ENCODE results near the gene RND1. TPM values are rescaled to one million over a fixed set of nuclear protein-coding genes. Genes with fewer than 3 reads are reported as not detected.
"Not testable (repeated sequence)": the region's sequence is repeated elsewhere in the genome, so short reads cannot be mapped to it uniquely, and the experiment has no call there.

RND1 gene
- total and polyA plus RNA-seq, 7 donors = 0.36 to 16.2 (median 5.2) TPM; not detected in 2

DNA sequence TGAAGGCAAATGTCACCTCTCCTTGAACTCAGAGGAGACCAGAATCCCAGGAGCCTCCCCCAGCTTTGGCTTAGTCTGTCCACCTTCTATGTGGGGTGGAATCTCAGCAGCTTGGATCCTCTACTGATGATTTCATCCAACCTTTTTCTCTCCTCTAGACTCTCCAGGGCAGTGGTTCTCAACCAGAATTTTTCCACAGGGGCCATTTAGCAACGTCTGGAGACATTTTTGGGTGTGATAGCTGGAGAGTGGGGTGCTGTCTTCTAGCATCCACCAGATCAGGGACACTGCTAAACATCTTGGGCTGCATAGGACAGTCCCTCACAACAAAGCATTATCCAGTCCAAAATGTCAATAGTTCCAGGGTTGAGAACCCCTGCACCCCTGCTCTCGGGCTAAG is 9.3 kb downstream of the RND1 start:
- intact Hi-C loops (cut with DNase I) = no loop called here
- Histone ChIP-seq H3K4me1 (peaks cover 0 to 15% (median 6%) of the 10 kb centered on the region in 4 donors), H3K27ac (no peak overlapping the region), H3K27me3 (no peaks in the 10 kb centered on the region), H3K9me3 (no peaks in the 10 kb centered on the region), H3K36me3 (no peaks in the 10 kb centered on the region), H3K4me3 (no peak overlapping the region)
- DNase-seq = no peak
- TF ChIP-seq POLR2A (IDR thresholded peaks at IDR 0.05) (no peak), POLR2AphosphoS5 (IDR thresholded peaks at IDR 0.05) (no peak), EP300 (IDR thresholded peaks at IDR 0.05) (no peak)
- TF ChIP-seq, protein P1, sequence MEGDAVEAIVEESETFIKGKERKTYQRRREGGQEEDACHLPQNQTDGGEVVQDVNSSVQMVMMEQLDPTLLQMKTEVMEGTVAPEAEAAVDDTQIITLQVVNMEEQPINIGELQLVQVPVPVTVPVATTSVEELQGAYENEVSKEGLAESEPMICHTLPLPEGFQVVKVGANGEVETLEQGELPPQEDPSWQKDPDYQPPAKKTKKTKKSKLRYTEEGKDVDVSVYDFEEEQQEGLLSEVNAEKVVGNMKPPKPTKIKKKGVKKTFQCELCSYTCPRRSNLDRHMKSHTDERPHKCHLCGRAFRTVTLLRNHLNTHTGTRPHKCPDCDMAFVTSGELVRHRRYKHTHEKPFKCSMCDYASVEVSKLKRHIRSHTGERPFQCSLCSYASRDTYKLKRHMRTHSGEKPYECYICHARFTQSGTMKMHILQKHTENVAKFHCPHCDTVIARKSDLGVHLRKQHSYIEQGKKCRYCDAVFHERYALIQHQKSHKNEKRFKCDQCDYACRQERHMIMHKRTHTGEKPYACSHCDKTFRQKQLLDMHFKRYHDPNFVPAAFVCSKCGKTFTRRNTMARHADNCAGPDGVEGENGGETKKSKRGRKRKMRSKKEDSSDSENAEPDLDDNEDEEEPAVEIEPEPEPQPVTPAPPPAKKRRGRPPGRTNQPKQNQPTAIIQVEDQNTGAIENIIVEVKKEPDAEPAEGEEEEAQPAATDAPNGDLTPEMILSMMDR (IDR thresholded peaks at IDR 0.05) = no peak
- 73 to 77% methylated on average over 2 of the region's 2 CpGs for WGBS, 2 donors

DNA sequence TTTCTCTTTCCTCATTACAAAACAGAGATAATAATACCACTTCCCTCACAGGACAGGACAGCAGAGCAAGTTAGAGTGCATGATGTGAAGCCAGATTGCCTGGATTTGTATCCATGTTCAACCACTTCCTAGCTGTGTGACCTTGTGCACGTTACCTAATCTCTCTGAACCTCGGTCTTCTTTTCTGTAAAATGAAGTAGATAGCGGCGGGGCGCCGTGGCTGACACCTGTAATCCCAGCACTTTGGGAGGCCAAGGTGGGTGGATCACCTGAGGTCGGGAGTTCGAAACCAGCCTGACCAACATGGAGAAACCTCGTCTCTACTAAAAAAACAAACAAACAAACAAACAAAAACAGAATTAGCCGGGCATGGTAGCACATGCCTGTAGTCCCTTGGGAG is 10.7 kb downstream of the RND1 start:
- DNase-seq; H3K27ac ChIP-seq; H3K27me3 ChIP-seq; H3K36me3 ChIP-seq; intact Hi-C loops (cut with DNase I); H3K4me3 ChIP-seq; H3K9me3 ChIP-seq: not testable (repeated sequence)
- peaks cover 0 to 29% (median 21%) of the 10 kb centered on the region in 4 donors for H3K4me1 ChIP-seq
- 85 to 94% methylated on average over 10 of the region's 10 CpGs for WGBS, 2 donors

DNA sequence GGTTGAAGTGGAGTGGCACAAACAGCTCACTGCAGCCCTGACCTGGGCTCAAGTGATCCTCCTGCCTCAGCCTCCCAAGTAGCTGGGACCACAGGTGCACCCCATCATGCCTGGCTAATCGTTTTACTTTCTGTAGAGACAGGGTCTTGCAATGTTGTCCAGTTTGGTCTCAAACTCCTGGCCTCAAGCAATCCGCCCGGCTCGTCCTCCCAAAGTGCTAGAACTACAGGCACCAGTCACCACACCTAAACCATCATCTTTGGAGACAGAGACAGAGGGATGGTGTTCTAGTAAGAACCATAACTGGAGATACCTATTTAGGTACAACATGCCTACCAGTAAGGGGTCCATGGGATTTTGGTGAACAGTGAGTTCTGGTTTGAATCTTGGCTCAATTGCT is 11.2 kb downstream of the RND1 start:
- intact Hi-C loops (cut with DNase I) = no loop called here
- no peak for DNase-seq
- peaks cover 0 to 33% (median 24%) of the 10 kb centered on the region in 4 donors for H3K4me1 ChIP-seq
- H3K27me3 ChIP-seq = no peaks in the 10 kb centered on the region
- TF ChIP-seq POLR2A (IDR thresholded peaks at IDR 0.05) (no peak), POLR2AphosphoS5 (IDR thresholded peaks at IDR 0.05) (no peak), EP300 (IDR thresholded peaks at IDR 0.05) (no peak)
- TF ChIP-seq, protein P1 (IDR thresholded peaks at IDR 0.05) = no peak
- no peaks in the 10 kb centered on the region for H3K9me3 ChIP-seq
- WGBS, 2 donors = 89 to 92% methylated on average over 4 of the region's 4 CpGs
- H3K4me3 ChIP-seq = no peak overlapping the region
- peaks cover 0 to 3% (median 0%) of the 10 kb centered on the region in 4 donors for H3K36me3 ChIP-seq
- no peak overlapping the region for H3K27ac ChIP-seq

DNA sequence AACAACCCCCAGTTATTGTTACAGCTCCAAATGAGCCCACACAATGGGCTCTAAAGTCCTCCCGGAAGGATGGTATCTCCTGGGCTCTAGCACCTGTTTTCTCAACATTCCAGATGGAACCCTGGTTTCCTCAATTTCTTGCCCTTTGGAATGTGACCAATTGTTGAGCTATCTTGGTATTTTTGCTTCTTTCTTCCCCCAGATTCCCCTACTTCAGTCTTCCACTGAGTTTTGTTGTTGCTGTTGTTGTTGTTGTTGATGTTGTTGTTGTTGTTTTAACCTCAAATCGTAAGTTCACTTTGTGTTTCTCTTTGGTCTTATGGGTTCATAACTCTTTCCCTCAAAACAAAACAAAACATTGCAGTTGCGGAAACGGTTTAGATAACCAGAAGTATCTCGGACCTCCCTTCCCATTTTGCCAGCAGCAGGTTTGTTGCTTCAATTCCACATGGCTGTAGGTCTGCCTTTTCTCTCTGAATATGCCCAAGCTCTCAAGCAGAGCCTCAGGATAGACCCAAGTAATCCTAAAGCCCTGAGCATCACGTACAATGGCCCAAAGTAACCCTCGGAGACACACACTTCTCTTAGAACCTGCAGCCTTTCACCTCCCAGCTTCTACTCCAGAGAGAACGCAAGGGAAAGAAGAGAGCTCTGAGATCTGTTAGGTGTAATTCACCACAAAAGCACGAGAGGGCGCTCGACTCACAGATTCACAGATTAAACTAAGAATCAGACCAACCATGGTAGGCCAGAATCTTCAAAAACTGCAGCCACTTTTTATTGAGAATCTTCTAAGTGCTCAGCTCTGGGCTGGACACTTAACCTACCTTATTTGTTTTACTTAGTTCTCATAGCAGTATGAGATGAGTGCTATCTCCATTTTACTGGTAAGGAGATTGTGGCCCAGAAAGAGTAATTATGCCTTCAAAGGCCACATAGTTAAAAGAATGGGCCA is 12.7 kb downstream of the RND1 start:
- peak; percentile 94 for DNase-seq
- Histone ChIP-seq H3K36me3 (peaks cover 0 to 10% (median 0%) of the 10 kb centered on the region in 4 donors), H3K9me3 (no peaks in the 10 kb centered on the region), H3K4me3 (peak overlapping the region; percentile 22 to 92 (median 85)), H3K27me3 (no peaks in the 10 kb centered on the region), H3K27ac (peak overlapping the region; percentile 80 to 89 (median 86)), H3K4me1 (peaks cover 0 to 33% (median 24%) of the 10 kb centered on the region in 4 donors)
- TF ChIP-seq, protein P1 (IDR thresholded peaks at IDR 0.05) = peak; percentile 81 to 92 (median 90)
- TF ChIP-seq POLR2A (IDR thresholded peaks at IDR 0.05) = no peak
- no peak for TF ChIP-seq EP300 (IDR thresholded peaks at IDR 0.05)
- no peak for TF ChIP-seq POLR2AphosphoS5 (IDR thresholded peaks at IDR 0.05)
- 1% methylated on average over 11 of the region's 11 CpGs for WGBS, 2 donors
- intact Hi-C loops (cut with DNase I) = loop anchor here (1.0 kb wide), 2 partner anchors 37 to 83 kb away; no protein-coding TSS in a partner anchor
